GM10266 (cell line): ENCODE results near the gene EHD1.

Experiments
- DNase-seq: peaks from one replicate; pipeline ENCODE4 v3.0.0; 2012; ENCODE audit errors: extremely low spot score
- TF ChIP-seq, protein P1 (sequence below): IDR thresholded peaks from 2 replicates; pipeline ENCODE4 v1.5.1; 2012; ENCODE audit warnings: mild to moderate bottlenecking, low read depth; ENCODE audit not compliant: control insufficient read depth, insufficient read depth; ENCODE audit errors: missing control alignments

Gene EHD1

GRCh38 chr11:64908766-64909165, 30.3 kb upstream of the EHD1 start:
- TF ChIP-seq, protein P1, sequence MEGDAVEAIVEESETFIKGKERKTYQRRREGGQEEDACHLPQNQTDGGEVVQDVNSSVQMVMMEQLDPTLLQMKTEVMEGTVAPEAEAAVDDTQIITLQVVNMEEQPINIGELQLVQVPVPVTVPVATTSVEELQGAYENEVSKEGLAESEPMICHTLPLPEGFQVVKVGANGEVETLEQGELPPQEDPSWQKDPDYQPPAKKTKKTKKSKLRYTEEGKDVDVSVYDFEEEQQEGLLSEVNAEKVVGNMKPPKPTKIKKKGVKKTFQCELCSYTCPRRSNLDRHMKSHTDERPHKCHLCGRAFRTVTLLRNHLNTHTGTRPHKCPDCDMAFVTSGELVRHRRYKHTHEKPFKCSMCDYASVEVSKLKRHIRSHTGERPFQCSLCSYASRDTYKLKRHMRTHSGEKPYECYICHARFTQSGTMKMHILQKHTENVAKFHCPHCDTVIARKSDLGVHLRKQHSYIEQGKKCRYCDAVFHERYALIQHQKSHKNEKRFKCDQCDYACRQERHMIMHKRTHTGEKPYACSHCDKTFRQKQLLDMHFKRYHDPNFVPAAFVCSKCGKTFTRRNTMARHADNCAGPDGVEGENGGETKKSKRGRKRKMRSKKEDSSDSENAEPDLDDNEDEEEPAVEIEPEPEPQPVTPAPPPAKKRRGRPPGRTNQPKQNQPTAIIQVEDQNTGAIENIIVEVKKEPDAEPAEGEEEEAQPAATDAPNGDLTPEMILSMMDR, result no peak
- DNase-seq, result no peak

- TF ChIP-seq, protein P1, result no peak
- DNase-seq, result no peak
These were observed 27.9 kb upstream of the EHD1 start for GRCh38 chr11:64906314-64906635.

DNA sequence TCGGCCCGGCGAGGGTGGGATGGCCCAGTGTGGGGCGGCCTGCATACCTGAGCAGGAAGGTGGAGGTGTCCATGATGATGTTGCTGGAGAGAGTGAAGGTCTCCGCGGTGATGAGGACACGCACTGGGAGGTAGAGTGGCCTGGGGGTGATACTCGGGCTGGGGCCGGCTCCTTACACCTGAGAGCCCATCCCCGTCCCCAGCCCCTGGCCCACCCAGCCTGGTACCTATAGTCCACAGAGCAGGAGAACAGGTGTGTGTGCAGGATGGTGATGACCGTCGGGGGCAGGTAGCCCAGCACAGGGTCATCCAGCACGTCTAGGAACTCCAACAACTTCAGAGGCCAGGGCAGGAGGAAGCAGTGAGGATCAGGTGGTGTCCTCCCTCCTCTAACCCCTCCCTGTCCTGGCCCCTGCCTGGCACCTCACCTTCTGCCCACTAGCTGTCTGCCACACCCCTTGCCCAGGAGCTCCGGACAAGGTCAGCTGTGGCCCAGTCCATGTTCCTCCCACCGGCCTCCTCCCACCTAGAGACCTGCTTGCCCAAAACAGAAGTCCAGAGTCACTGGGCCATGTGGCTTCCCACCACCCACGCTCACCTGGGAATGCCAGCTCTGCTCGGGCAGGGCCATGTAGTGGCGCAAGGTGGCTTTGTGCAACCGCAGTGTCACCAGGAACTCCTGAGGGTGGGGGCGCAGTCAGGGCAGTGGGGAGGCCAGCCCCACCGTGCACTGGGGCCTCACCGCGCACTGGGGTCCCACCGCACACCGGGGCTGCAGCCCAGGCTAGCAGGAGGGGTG, 27.3 kb upstream of the EHD1 start:
- DNase-seq, result no peak
- TF ChIP-seq, protein P1, result no peak

GRCh38 chr11:64903291-64903833, 24.9 kb upstream of the EHD1 start:
- TF ChIP-seq, protein P1, result no peak
- DNase-seq, result no peak

DNA sequence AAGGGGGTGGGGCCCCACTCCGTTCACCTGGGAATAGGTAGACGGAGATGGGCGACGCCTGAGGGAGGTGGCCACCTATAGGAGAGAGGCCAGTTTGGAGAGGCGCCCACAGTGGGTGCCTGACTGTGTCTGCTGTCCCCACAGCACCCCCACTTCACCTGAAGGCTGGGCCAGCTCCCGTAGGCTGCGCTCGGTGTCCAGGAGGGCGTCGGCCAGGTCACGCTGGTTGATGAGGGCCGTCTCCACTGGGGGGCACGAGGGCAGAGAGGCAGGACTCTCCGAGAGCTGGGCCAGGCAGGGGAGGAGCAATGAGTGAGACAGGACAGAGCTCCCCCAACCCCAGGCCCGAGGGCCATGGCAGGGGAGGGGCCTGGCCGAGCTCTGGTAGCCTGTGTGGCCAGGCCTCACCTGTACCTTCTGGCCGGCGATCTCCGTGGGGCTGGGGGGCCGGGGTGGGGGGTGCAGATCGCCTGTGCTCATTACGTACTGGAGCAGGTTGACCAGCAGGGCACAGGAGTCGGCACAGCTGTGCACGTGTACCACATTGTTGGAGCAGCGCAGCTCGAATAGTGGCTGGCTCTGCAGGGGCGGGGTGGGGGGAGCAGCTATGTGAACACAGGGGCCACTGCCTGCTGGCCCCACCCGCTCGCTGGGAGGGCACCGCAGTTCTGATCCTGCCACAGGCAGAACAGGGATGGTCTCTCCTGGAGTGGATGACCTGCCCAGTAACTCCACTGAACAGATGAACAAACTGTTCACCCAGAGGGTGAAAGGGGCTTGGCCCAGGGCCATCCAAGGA, 23.9 kb upstream of the EHD1 start:
- TF ChIP-seq, protein P1, result no peak
- DNase-seq, result no peak

GRCh38 chr11:64900774-64901173, 22.4 kb upstream of the EHD1 start:
- TF ChIP-seq, protein P1, result no peak

More at GRCh38 chr11:64900774-64901173, 22.4 kb upstream of the EHD1 start:
- no peak for DNase-seq
